HCT116 (cell line): Measurements from ENCODE around the gene FRY. TPM values are rescaled to one million over a fixed set of nuclear protein-coding genes. Genes with fewer than 3 reads are reported as not detected.

ENCODE experiments used
- ATAC-seq: fragments of 200-7000 bp; cut with Tn5 transposase; 2 replicates; pipeline ENCODE4 v1.9.1; 2020; ENCODE audit warnings: mild to moderate bottlenecking, moderate library complexity
- BruUV-seq: library from RNA; stranded (reverse); fragments of 400-500 nt; replicated peaks from 2 replicates; lab custom pipeline; 2021; lab: Mats Ljungman, UMichigan
- CTCF ChIA-PET: fragments of 300-600 bp; sonication (Branson Sonifier 250); formaldehyde crosslinking; loops from one replicate; lab custom pipeline; 2021; ENCODE audit warnings: antibody characterized with exemption; lab: Charles Lee
- POLR2A ChIA-PET: fragments of 300-600, 350-600 bp; sonication (Branson Sonifier 250); formaldehyde crosslinking; loops from one replicate; lab custom pipeline; 2021; ENCODE audit warnings: antibody characterized with exemption; lab: Charles Lee
- RAD21 ChIA-PET, 2 experiments: fragments of 300-600 bp; sonication (Branson Sonifier 250); formaldehyde crosslinking; loops; one replicate each; lab custom pipeline; 2023; ENCODE audit warnings: low total read pairs in 2 of 2; ENCODE audit not compliant: uncharacterized antibody in 2 of 2, unreplicated experiment in 2 of 2, low non-redundant PET in 1 of 2; lab: Charles Lee
- DNase-seq: peaks from one replicate; pipeline ENCODE4 v3.0.0-alpha.2; 2010; ENCODE audit warnings: low read depth, low spot score
- H2AFZ ChIP-seq: fragments of 200-600 bp; shearing (Covaris generic), sonication (generic); 2 replicates; pipeline ENCODE4 v1.6.1; 2017; ENCODE audit warnings: low read depth, mixed run types, mixed read lengths, antibody characterized with exemption, low read length; ENCODE audit not compliant: poor library complexity, severe bottlenecking
- H3K27ac ChIP-seq: 2 replicates; pipeline ENCODE4 v1.5.1; 2012; ENCODE audit warnings: low read depth, low read length
- H3K27me3 ChIP-seq: fragments of 200-600 bp; sonication (generic); 2 replicates; pipeline ENCODE4 v1.6.1; 2016; ENCODE audit warnings: mixed run types, low read length, mixed read lengths; ENCODE audit not compliant: insufficient read depth
- H3K36me3 ChIP-seq, 2 experiments: fragments of 200-500 bp in 1 of 2; fragments of 200-600 bp in 1 of 2; sonication (Bioruptor generic) in 1 of 2; sonication (generic) in 1 of 2; 2 replicates each; pipeline versions ENCODE4 v1.5.1 to v1.6.1; 2014 to 2016; ENCODE audit warnings: low read length in 2 of 2, inconsistent platforms in 1 of 2, mixed read lengths in 1 of 2, mixed run types in 1 of 2; ENCODE audit not compliant: insufficient read depth in 2 of 2, control insufficient read depth in 1 of 2
- H3K4me1 ChIP-seq, 2 experiments: fragments of 200-600 bp in 1 of 2; sonication (generic) in 1 of 2; 2 replicates each; pipeline versions ENCODE4 v1.5.1 to v1.6.1; 2012 to 2017; ENCODE audit warnings: low read length in 2 of 2, inconsistent platforms in 1 of 2, mild to moderate bottlenecking in 1 of 2, mixed read lengths in 1 of 2, mixed run types in 1 of 2, moderate library complexity in 1 of 2; ENCODE audit not compliant: insufficient read depth in 2 of 2, control insufficient read depth in 1 of 2
- H3K4me2 ChIP-seq: fragments of 200-600 bp; sonication (generic); 2 replicates; pipeline ENCODE4 v1.6.1; 2017; ENCODE audit warnings: mixed run types, low read length, mixed read lengths
- H3K4me3 ChIP-seq, 2 experiments: fragments of 200-600 bp in 1 of 2; sonication (generic) in 1 of 2; replicated peaks in 1 of 2; 2 replicates each; pipeline ENCODE4 v1.5.1; 2011 to 2016; ENCODE audit warnings: low read length in 2 of 2, control low read depth in 1 of 2, low read depth in 1 of 2, mild to moderate bottlenecking in 1 of 2, mixed read lengths in 1 of 2, mixed run types in 1 of 2
- H3K79me2 ChIP-seq: fragments of 200-600 bp; sonication (generic); 2 replicates; pipeline ENCODE4 v1.6.1; 2017; ENCODE audit warnings: mild to moderate bottlenecking, mixed run types, low read length, moderate library complexity, mixed read lengths; ENCODE audit not compliant: insufficient read depth
- H3K9ac ChIP-seq: fragments of 200-600 bp; sonication (generic); 2 replicates; pipeline ENCODE4 v1.6.1; 2016; ENCODE audit warnings: low read length, mixed read lengths
- H3K9me2 ChIP-seq: fragments of 200-600 bp; sonication (generic), shearing (Covaris generic); 2 replicates; pipeline ENCODE4 v1.6.1; 2017; ENCODE audit warnings: mixed run types, mild to moderate bottlenecking, moderate library complexity; ENCODE audit not compliant: insufficient read depth
- H3K9me3 ChIP-seq, 2 experiments: fragments of 200-500 bp in 1 of 2; fragments of 200-600 bp in 1 of 2; sonication (Bioruptor generic) in 1 of 2; sonication (generic) in 1 of 2; 2 replicates each; pipeline ENCODE4 v1.6.1; 2014 to 2017; ENCODE audit warnings: low read length in 2 of 2, mixed read lengths in 2 of 2, inconsistent platforms in 1 of 2, low read depth in 1 of 2, mild to moderate bottlenecking in 1 of 2, mixed run types in 1 of 2, moderate library complexity in 1 of 2; ENCODE audit not compliant: control insufficient read depth in 1 of 2, insufficient read depth in 1 of 2
- H4K20me1 ChIP-seq: fragments of 200-600 bp; sonication (generic), shearing (Covaris generic); 2 replicates; pipeline ENCODE4 v1.6.1; 2017; ENCODE audit warnings: mixed run types, mild to moderate bottlenecking, moderate library complexity; ENCODE audit not compliant: insufficient read depth
- CBX3 ChIP-seq: IDR thresholded peaks from 2 replicates; pipeline ENCODE4 v1.6.1; 2012; ENCODE audit warnings: low read depth
- CEBPB ChIP-seq: IDR thresholded peaks from 2 replicates; pipeline ENCODE4 v1.6.1; 2012; ENCODE audit warnings: low read depth
- EGR1 ChIP-seq: IDR thresholded peaks from 2 replicates; pipeline ENCODE4 v1.6.1; 2012; ENCODE audit warnings: low read depth
- EZH2phosphoT487 ChIP-seq: fragments of 200-600 bp; IDR thresholded peaks from 2 replicates; pipeline ENCODE4 v1.6.1; 2018; ENCODE audit warnings: antibody characterized with exemption, borderline replicate concordance
- MAX ChIP-seq: IDR thresholded peaks from 2 replicates; pipeline ENCODE4 v1.6.1; 2012
- POLR2AphosphoS5 ChIP-seq: IDR thresholded peaks from 2 replicates; pipeline ENCODE4 v1.6.1; 2011; ENCODE audit warnings: mild to moderate bottlenecking, low read depth, low read length, moderate library complexity
- RAD21 ChIP-seq: IDR thresholded peaks from 2 replicates; pipeline ENCODE4 v1.6.1; 2012; ENCODE audit warnings: low read depth, mild to moderate bottlenecking
- SIN3A ChIP-seq: IDR thresholded peaks from 2 replicates; pipeline ENCODE4 v1.6.1; 2012; ENCODE audit warnings: low read depth
- SP1 ChIP-seq: IDR thresholded peaks from 2 replicates; pipeline ENCODE4 v1.6.1; 2012; ENCODE audit warnings: low read depth
- TCF7L2 ChIP-seq: IDR thresholded peaks from 2 replicates; pipeline ENCODE4 v1.7.0; 2011; ENCODE audit warnings: borderline replicate concordance, inconsistent platforms; ENCODE audit not compliant: insufficient read depth, insufficient read length; ENCODE audit errors: extremely low read depth
- YY1 ChIP-seq: IDR thresholded peaks from 2 replicates; pipeline ENCODE4 v1.6.1; 2011; ENCODE audit warnings: low read length, low read depth, moderate library complexity, mild to moderate bottlenecking; ENCODE audit not compliant: insufficient replicate concordance; ENCODE audit errors: extremely low read depth
- ZFX ChIP-seq: fragments of 450-650 bp; IDR thresholded peaks from 2 replicates; pipeline ENCODE4 v1.6.1; 2017
- intact Hi-C: fragments of 100-400 bp; cut with micrococcal nuclease; formaldehyde crosslinking; loops from 2 replicates; pipeline ENCODE4 v1.10.0; 2022
- total RNA-seq: library from RNA; stranded (reverse); gene quantifications from one replicate; pipeline ENCODE4 v1.2.1, GENCODE V29; 2021; ENCODE audit not compliant: unreplicated experiment
- TF ChIP-seq, protein P1 (sequence below): IDR thresholded peaks from 2 replicates; pipeline ENCODE4 v1.6.1; 2011; ENCODE audit warnings: mild to moderate bottlenecking, low read length, moderate library complexity; ENCODE audit not compliant: insufficient replicate concordance; ENCODE audit errors: extremely low read depth

The FRY gene
- total RNA-seq, 1 experiment from 2014 or later = 1.4 TPM

- ChIA-PET CTCF (interaction anchor here (0.9 to 6.0 kb wide), 2 partner anchors 11 to 266 kb away, joined by 3 to 38 read pairs; no protein-coding TSS in a partner anchor), POLR2A (interaction anchor here (1.0 kb wide), 1 partner anchor 21 kb away, joined by 3 read pairs; no protein-coding TSS in a partner anchor), RAD21 (no interaction called here)
- Histone ChIP-seq H3K4me3 (no peak overlapping the region), H3K4me1 (no peaks in the 10 kb centered on the region), H3K4me2 (no peak overlapping the region), H3K9ac (no peak overlapping the region), H3K79me2 (no peaks in the 10 kb centered on the region), H2AFZ (no peak overlapping the region), H4K20me1 (no peaks in the 10 kb centered on the region), H3K9me3 (no peaks in the 10 kb centered on the region), H3K27me3 (no peaks in the 10 kb centered on the region), H3K36me3 (no peaks in the 10 kb centered on the region), H3K9me2 (no peaks in the 10 kb centered on the region), H3K27ac (no peak overlapping the region)
- ATAC-seq = no peak
- no peak for DNase-seq
- BruUV-seq = no TSS peak
- TF ChIP-seq POLR2AphosphoS5 = no peak
- TF ChIP-seq EZH2phosphoT487 = no peak
- no peak for TF ChIP-seq YY1
- TF ChIP-seq CEBPB = no peak
- TF ChIP-seq EGR1 = no peak
- TF ChIP-seq TCF7L2 = no peak
- TF ChIP-seq SIN3A = no peak
- no peak for TF ChIP-seq ZFX
- no peak for TF ChIP-seq RAD21
- TF ChIP-seq, protein P1, sequence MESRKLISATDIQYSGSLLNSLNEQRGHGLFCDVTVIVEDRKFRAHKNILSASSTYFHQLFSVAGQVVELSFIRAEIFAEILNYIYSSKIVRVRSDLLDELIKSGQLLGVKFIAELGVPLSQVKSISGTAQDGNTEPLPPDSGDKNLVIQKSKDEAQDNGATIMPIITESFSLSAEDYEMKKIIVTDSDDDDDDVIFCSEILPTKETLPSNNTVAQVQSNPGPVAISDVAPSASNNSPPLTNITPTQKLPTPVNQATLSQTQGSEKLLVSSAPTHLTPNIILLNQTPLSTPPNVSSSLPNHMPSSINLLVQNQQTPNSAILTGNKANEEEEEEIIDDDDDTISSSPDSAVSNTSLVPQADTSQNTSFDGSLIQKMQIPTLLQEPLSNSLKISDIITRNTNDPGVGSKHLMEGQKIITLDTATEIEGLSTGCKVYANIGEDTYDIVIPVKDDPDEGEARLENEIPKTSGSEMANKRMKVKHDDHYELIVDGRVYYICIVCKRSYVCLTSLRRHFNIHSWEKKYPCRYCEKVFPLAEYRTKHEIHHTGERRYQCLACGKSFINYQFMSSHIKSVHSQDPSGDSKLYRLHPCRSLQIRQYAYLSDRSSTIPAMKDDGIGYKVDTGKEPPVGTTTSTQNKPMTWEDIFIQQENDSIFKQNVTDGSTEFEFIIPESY = no peak
- no peak for TF ChIP-seq CBX3
- TF ChIP-seq SP1 = no peak
- TF ChIP-seq MAX = no peak
- intact Hi-C loops = no loop called here
Observed at GRCh38 chr13:32175943-32176342, 144.4 kb downstream of the FRY start.
